Measurements from ENCODE around the gene NMT1. TPM values are rescaled to one million over a fixed set of nuclear protein-coding genes. Genes with fewer than 3 reads are reported as not detected.

NMT1 gene
- total RNA-seq, 1 donor from 2014 or later = 101 TPM

GRCh38 chr17:45093444-45094110 lies 32.5 kb downstream of the NMT1 start:
- H3K9me3 ChIP-seq (ENCODE audit: low read depth) = no peaks in the 10 kb centered on the region
- H3K27ac ChIP-seq = no peak overlapping the region
- H3K4me2 ChIP-seq = no peak overlapping the region
- TF ChIP-seq CTCF (IDR thresholded peaks at IDR 0.05) (no peak), EZH2 (IDR thresholded peaks at IDR 0.05) (no peak), EZH2phosphoT487 (IDR thresholded peaks at IDR 0.05) (no peak)
- Mint-ChIP-seq H3K9me3 (no peaks in the 10 kb centered on the region), H3K4me1 (peaks cover 3% of the 10 kb centered on the region), H3K36me3 (peaks cover 40% of the 10 kb centered on the region), H3K27me3 (ENCODE audit: insufficient read depth, low read depth) (peaks cover 5% of the 10 kb centered on the region), H3K27ac (no peak overlapping the region), H3K4me3 (no peak overlapping the region)
- no peak overlapping the region for H3K9ac ChIP-seq
- peaks cover 3% of the 10 kb centered on the region for H3K36me3 ChIP-seq
- peaks cover 12% of the 10 kb centered on the region for H4K20me1 ChIP-seq (ENCODE audit: low read depth)
- H3K79me2 ChIP-seq (ENCODE audit: low read depth) = no peaks in the 10 kb centered on the region
- peaks cover 3% of the 10 kb centered on the region for H3F3A ChIP-seq (ENCODE audit: low read depth)
- H3K27me3 ChIP-seq = no peaks in the 10 kb centered on the region
- no peaks in the 10 kb centered on the region for H3K4me1 ChIP-seq
- DNase-seq (ENCODE audit: low spot score) = no peak
- no peak overlapping the region for H3K4me3 ChIP-seq
- H2AFZ ChIP-seq (replicated peaks) = no peak overlapping the region

DNA sequence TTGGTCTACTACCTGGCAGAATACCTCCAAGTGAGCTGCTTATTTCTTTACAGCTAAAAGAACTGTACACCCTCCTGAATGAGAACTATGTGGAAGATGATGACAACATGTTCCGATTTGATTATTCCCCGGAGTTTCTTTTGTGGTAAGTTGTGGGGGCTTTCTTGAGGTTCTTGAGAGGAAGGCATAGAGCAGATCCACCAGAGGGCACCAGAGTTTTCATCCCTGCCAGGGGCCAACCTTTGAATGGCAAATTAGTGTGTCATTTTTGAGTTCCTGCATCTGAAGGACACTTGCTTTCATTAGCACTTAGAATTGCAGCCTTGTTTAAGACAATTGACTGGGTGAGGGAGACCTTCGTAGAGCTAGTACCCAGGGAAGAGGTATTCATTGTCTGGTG lies 35.0 kb downstream of the NMT1 start:
- Mint-ChIP-seq H3K4me3 (peak overlapping the region; percentile 7), H3K36me3 (peaks cover 31% of the 10 kb centered on the region), H3K4me1 (no peaks in the 10 kb centered on the region), H3K9me3 (no peaks in the 10 kb centered on the region), H3K27ac (no peak overlapping the region), H3K27me3 (ENCODE audit: insufficient read depth, low read depth) (peaks cover 5% of the 10 kb centered on the region)
- no peak overlapping the region for H2AFZ ChIP-seq (replicated peaks)
- no peak for TF ChIP-seq EZH2 (IDR thresholded peaks at IDR 0.05)
- TF ChIP-seq CTCF (IDR thresholded peaks at IDR 0.05) = peak; percentile 56
- no peak for TF ChIP-seq EZH2phosphoT487 (IDR thresholded peaks at IDR 0.05)
- H3K4me1 ChIP-seq = no peaks in the 10 kb centered on the region
- H3K4me3 ChIP-seq = no peak overlapping the region
- no peak overlapping the region for H3K9ac ChIP-seq
- no peak overlapping the region for H3K27ac ChIP-seq
- H3K9me3 ChIP-seq (ENCODE audit: low read depth) = no peaks in the 10 kb centered on the region
- H3K4me2 ChIP-seq = no peak overlapping the region
- peaks cover 3% of the 10 kb centered on the region for H3F3A ChIP-seq (ENCODE audit: low read depth)
- H3K27me3 ChIP-seq = no peaks in the 10 kb centered on the region
- DNase-seq (ENCODE audit: low spot score) = peak; percentile 40
- H3K79me2 ChIP-seq (ENCODE audit: low read depth) = no peaks in the 10 kb centered on the region
- H3K36me3 ChIP-seq = peaks cover 7% of the 10 kb centered on the region
- peaks cover 15% of the 10 kb centered on the region for H4K20me1 ChIP-seq (ENCODE audit: low read depth)

GRCh38 chr17:45096926-45097325 lies 35.8 kb downstream of the NMT1 start:
- no peak overlapping the region for H2AFZ ChIP-seq (replicated peaks)
- H3K4me3 ChIP-seq = no peak overlapping the region
- TF ChIP-seq EZH2phosphoT487 (IDR thresholded peaks at IDR 0.05) (no peak), EZH2 (IDR thresholded peaks at IDR 0.05) (no peak), CTCF (IDR thresholded peaks at IDR 0.05) (no peak)
- no peaks in the 10 kb centered on the region for H3K9me3 ChIP-seq (ENCODE audit: low read depth)
- no peaks in the 10 kb centered on the region for H3K79me2 ChIP-seq (ENCODE audit: low read depth)
- H3K27ac ChIP-seq = no peak overlapping the region
- peaks cover 7% of the 10 kb centered on the region for H3K36me3 ChIP-seq
- Mint-ChIP-seq H3K9me3 (no peaks in the 10 kb centered on the region), H3K27me3 (ENCODE audit: insufficient read depth, low read depth) (peaks cover 5% of the 10 kb centered on the region), H3K27ac (no peak overlapping the region), H3K4me3 (no peak overlapping the region), H3K4me1 (no peaks in the 10 kb centered on the region), H3K36me3 (peaks cover 31% of the 10 kb centered on the region)
- H3K4me1 ChIP-seq = no peaks in the 10 kb centered on the region
- H3K4me2 ChIP-seq = no peak overlapping the region
- peaks cover 3% of the 10 kb centered on the region for H3F3A ChIP-seq (ENCODE audit: low read depth)
- no peak for DNase-seq (ENCODE audit: low spot score)
- no peaks in the 10 kb centered on the region for H3K27me3 ChIP-seq
- no peak overlapping the region for H3K9ac ChIP-seq
- H4K20me1 ChIP-seq (ENCODE audit: low read depth) = peaks cover 15% of the 10 kb centered on the region

All from neural progenitor cell (in vitro differentiated cells).